ENCODE data around the gene NSMF. TPM values are rescaled to one million over a fixed set of nuclear protein-coding genes. Genes with fewer than 3 reads are reported as not detected.

The NSMF gene
- total and polyA plus RNA-seq, 2 of the 8 experiments (the other 6 are each of a cell fraction or from before 2014, with no cell fraction given) = 56.7 to 65.1 TPM

GRCh38 chr9:137435980-137436760 is 23.0 kb downstream of the NSMF start:
- FAIRE-seq (no peak), DNase-seq (ENCODE audit: low read depth in 1 of 2, low spot score in 2 of 2) (no peak)
- Histone ChIP-seq H3K27ac (ENCODE audit: low read depth, low read length) (no peak overlapping the region), H3K23me2 (ENCODE audit: low read depth, low read length) (no peaks in the 10 kb centered on the region), H3K9ac (replicated peaks in 1 of 4; ENCODE audit: extremely low read depth in 1 of 4, low read depth in 3 of 4, low read length in 3 of 4) (no peak overlapping the region), H3K18ac (ENCODE audit: extremely low read depth, low read length) (no peak overlapping the region), H4K8ac (ENCODE audit: extremely low read depth, insufficient read depth, low read length) (peak overlapping the region; percentile 5; the same call in 1 of the 2 replicates), H2BK12ac (ENCODE audit: low read depth, low read length) (no peak overlapping the region), H3K56ac (replicated peaks; ENCODE audit: insufficient read length, low read depth, low read length) (no peak overlapping the region), H4K91ac (replicated peaks; ENCODE audit: insufficient read length, low read length) (no peak overlapping the region), H3K79me2 (ENCODE audit: control insufficient read depth in 1 of 2, insufficient read depth in 2 of 2, low read length in 2 of 2) (no peaks in the 10 kb centered on the region), H3K4ac (replicated peaks; ENCODE audit: insufficient read length, low read depth, low read length) (no peak overlapping the region), H3K9me3 (ENCODE audit: insufficient read depth in 2 of 2, low read depth in 1 of 2, low read length in 1 of 2) (no peaks in the 10 kb centered on the region), H3K4me2 (ENCODE audit: insufficient read depth in 1 of 2, low read depth in 2 of 2, low read length in 2 of 2) (no peak overlapping the region), H4K5ac (ENCODE audit: insufficient read length, low read depth, low read length) (no peak overlapping the region), H2BK15ac (ENCODE audit: low read length) (no peak overlapping the region), H4K20me1 (replicated peaks in 1 of 2; ENCODE audit: control insufficient read depth in 1 of 2, insufficient read depth in 2 of 2, low read length in 2 of 2) (no peaks in the 10 kb centered on the region), H2BK5ac (ENCODE audit: low read depth, low read length) (no peak overlapping the region), H3K14ac (ENCODE audit: insufficient read length) (no peak overlapping the region), H2BK20ac (ENCODE audit: low read length) (no peak overlapping the region), H3K4me1 (replicated peaks in 1 of 4; ENCODE audit: control insufficient read depth in 3 of 4, insufficient read depth in 4 of 4, low read length in 3 of 4) (no peaks in the 10 kb centered on the region), H3K36me3 (ENCODE audit: control insufficient read depth in 2 of 4, insufficient read depth in 4 of 4, low read length in 3 of 4) (no peaks in the 10 kb centered on the region), H2AFZ (ENCODE audit: low read length) (no peak overlapping the region), H3K4me3 (ENCODE audit: extremely low read depth in 1 of 4, insufficient read depth in 2 of 4, low read depth in 3 of 4, low read length in 4 of 4) (no peak overlapping the region), H3K23ac (ENCODE audit: insufficient read length) (no peak overlapping the region), H3K79me1 (ENCODE audit: low read depth, low read length) (no peaks in the 10 kb centered on the region), H2AK5ac (ENCODE audit: low read depth, low read length) (no peak overlapping the region), H2BK120ac (replicated peaks; ENCODE audit: low read depth, low read length) (no peak overlapping the region), H3K27me3 (replicated peaks in 1 of 4; ENCODE audit: control insufficient read depth in 3 of 4, extremely low read depth in 1 of 4, insufficient read depth in 3 of 4, low read length in 3 of 4) (no peaks in the 10 kb centered on the region)
- CTCF ChIA-PET (ENCODE audit: partially characterized antibody) = interaction anchor here (1.0 to 2.0 kb wide), 6 partner anchors 9 to 149 kb away, joined by 3 to 8 read pairs (median 4); partner anchors contain the start of genes EXD3, NOXA1 and NRARP
- TF ChIP-seq, protein P1, sequence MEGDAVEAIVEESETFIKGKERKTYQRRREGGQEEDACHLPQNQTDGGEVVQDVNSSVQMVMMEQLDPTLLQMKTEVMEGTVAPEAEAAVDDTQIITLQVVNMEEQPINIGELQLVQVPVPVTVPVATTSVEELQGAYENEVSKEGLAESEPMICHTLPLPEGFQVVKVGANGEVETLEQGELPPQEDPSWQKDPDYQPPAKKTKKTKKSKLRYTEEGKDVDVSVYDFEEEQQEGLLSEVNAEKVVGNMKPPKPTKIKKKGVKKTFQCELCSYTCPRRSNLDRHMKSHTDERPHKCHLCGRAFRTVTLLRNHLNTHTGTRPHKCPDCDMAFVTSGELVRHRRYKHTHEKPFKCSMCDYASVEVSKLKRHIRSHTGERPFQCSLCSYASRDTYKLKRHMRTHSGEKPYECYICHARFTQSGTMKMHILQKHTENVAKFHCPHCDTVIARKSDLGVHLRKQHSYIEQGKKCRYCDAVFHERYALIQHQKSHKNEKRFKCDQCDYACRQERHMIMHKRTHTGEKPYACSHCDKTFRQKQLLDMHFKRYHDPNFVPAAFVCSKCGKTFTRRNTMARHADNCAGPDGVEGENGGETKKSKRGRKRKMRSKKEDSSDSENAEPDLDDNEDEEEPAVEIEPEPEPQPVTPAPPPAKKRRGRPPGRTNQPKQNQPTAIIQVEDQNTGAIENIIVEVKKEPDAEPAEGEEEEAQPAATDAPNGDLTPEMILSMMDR (IDR thresholded peaks at IDR 0.05; ENCODE audit: control extremely low read depth in 1 of 3, insufficient read depth in 1 of 3, low read depth in 1 of 3, low read length in 3 of 3) = no peak
- TF ChIP-seq RFX5 (IDR thresholded peaks at IDR 0.05; ENCODE audit: borderline replicate concordance, low read depth, low read length) (no peak), BACH1 (IDR thresholded peaks at IDR 0.05; ENCODE audit: low read length) (no peak), BCL11A (IDR thresholded peaks at IDR 0.05; ENCODE audit: low read depth in 2 of 2, low read length in 2 of 2) (no peak), RNF2 (IDR thresholded peaks at IDR 0.05; ENCODE audit: borderline replicate concordance, low read depth, low read length, missing control alignments, poor library complexity, severe bottlenecking) (no peak), HDAC2 (IDR thresholded peaks at IDR 0.05; ENCODE audit: borderline replicate concordance in 1 of 2, low read depth in 2 of 2, low read length in 2 of 2) (no peak), SUZ12 (IDR thresholded peaks at IDR 0.05; ENCODE audit: low read length) (no peak)
- TF ChIP-seq, protein P2, sequence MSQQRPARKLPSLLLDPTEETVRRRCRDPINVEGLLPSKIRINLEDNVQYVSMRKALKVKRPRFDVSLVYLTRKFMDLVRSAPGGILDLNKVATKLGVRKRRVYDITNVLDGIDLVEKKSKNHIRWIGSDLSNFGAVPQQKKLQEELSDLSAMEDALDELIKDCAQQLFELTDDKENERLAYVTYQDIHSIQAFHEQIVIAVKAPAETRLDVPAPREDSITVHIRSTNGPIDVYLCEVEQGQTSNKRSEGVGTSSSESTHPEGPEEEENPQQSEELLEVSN (IDR thresholded peaks at IDR 0.05) = no peak
- POLR2A ChIA-PET (ENCODE audit: partially characterized antibody) = interaction anchor here (1.2 to 1.8 kb wide), 3 partner anchors 10 to 13 kb away, joined by 3 to 8 read pairs (median 5); partner anchors contain the start of genes EXD3 and NOXA1
- WGBS, 2 experiments (ENCODE audit: extremely low coverage in 1 of 2, insufficient coverage in 1 of 2, insufficient read length in 1 of 2, insufficient replicate concordance in 2 of 2, low coverage in 1 of 2, low lambda C conversion rate in 2 of 2, missing lambda C conversion rate in 1 of 2) = 91% methylated on average over 39 of the region's 42 CpGs; no CpG with 5 or more reads in 1 of the 2 experiments

Measured in H1 (cell line).